Measurements from ENCODE around the gene SGTB. TPM values are rescaled to one million over a fixed set of nuclear protein-coding genes. Genes with fewer than 3 reads are reported as not detected.
"Not testable (repeated sequence)": the region's sequence is repeated elsewhere in the genome, so short reads cannot be mapped to it uniquely, and the experiment has no call there.

Gene SGTB
- polyA plus RNA-seq, 5 donors, result 5.0 to 9.8 (median 9.1) TPM

DNA sequence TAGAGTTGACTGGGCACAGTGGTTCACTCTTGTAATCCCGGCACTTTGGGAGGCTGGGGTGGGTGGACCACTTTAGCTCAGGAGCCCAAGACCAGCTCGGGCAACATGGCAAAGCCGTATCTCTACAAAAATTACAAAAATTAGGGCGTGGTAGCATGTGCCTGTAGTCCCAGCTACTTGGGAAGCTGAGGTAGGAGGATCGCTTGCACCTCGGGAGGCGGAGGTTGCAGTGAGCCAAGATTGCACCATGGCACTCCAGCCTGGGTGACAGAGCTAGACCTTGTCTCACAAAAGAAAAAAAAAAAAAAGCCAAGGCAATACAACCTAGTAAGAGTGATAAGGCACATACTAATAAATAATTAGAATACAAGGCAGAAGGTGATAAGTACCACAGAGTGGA is 15.9 kb upstream of the SGTB start:
- no peak for DNase-seq

DNA sequence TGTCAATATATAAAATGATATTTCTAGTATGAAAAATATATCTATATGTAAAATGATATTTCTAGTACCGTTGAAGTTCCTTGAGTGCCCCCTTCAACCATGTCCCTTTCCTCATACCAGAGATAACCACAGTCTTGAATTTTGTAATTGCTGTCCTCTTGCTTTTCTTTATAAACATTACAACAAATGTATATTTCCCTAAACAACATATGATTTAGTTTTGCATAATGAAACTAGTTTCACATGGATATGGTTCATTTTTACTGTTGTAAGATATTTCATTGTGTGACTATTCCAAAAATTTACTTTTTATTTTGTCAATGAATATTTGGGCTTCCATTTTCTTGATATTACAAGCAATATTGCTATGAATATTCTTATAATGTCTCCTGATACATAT is 14.1 kb upstream of the SGTB start:
- no peak for DNase-seq

DNA sequence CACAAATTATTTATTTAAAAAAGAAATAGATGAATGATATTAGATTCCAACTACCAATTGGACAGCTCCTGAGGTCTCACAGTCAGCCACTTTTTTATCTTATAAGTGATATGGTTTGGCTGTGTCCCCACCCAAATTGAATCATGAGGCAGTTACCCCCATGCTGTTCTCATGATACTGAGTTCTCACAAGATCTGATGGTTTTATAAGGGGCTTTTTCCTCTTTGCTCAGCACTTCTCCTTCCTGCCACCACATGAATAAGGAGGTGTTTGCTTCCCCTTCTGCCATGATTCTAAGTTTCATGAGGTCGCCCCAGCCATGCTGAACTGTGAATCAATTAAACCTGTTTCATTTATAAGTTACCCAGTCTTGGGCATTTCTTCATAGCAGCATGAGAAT is 13.0 kb upstream of the SGTB start:
- no peak for DNase-seq

DNA sequence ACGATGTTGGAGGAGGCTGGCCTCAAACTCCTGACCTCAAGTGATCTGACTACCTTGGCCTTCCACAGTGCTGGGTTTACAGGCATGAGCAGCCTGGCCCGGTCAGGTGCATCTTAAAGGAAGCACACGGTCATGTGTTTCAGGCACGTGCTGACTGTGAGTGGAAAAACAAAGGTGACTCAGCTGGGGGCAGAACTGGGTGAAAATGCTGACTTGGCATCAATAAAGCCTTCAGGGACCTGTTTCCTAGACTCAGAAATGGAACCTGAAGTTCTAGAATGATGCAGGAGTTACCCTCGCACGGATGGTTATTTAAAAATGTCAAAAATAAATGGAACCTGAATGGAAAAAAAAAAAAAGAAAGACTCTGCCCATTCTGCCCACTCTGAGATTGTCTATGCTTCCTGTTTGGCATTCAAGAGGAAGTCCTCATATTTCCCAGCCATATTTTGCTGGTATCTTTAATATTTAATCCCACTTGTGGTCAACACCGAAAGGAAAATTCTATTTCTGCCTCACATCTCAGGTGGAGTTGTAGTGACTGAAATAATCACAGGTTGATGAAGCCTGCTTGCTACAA is 12.4 kb upstream of the SGTB start:
- DNase-seq, result not testable (repeated sequence)

DNA sequence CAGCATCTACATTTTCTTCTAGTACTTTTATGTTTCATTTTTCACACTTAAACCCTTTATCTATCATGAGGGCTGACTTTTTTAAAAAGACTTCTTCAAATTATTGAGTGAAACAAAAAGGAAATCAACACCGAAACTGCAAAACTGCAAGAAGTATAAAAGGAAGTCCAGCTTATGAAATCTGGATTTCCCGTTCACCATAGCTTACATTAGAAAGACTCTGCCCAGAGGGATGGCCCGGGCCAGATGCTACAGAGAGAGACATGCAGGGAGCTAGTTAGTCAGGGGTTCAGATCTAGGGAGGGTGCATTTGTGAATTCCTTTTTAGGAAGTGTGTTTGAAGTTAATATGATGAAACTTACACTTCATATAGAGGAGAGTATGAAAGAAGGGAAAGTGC is 10.1 kb upstream of the SGTB start:
- not testable (repeated sequence) for DNase-seq

DNA sequence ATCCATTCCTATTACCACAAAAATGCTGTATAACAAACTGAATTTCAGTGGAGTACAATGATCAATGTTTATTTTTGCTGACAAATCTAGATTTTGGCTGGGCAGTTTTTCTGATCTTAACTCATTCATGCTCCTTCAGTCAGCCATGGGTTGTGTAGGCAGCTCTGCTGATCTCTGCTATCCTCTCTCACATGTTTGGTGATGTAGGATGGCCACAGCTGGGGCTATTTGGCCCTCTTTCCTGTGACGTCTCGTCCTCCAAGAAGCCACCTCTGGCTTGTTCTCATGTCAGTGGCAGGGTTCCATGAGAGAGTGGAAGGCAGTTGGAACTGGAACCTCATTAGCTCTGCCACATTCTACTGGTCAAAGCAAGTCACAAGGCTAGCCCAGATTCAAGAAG is 9.0 kb upstream of the SGTB start:
- DNase-seq, result no peak

DNA sequence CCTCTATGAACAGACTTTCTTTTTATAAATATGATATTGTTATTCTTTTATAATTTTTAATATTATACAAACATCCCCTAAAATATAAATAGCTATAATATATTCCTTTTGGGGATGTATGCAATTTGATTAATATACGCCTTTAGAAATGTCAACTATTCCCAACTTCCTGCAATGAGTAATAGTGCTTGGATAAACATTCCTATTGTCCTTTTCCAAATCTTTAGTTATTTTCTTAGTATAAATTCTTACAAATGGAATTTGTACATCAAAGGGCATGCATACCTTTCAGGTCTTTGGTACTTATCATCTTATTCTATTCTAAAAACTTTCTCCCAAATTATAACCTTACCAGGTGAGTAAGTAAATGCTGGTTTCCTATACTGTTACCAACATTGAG is 6.3 kb upstream of the SGTB start:
- DNase-seq, result no peak

DNA sequence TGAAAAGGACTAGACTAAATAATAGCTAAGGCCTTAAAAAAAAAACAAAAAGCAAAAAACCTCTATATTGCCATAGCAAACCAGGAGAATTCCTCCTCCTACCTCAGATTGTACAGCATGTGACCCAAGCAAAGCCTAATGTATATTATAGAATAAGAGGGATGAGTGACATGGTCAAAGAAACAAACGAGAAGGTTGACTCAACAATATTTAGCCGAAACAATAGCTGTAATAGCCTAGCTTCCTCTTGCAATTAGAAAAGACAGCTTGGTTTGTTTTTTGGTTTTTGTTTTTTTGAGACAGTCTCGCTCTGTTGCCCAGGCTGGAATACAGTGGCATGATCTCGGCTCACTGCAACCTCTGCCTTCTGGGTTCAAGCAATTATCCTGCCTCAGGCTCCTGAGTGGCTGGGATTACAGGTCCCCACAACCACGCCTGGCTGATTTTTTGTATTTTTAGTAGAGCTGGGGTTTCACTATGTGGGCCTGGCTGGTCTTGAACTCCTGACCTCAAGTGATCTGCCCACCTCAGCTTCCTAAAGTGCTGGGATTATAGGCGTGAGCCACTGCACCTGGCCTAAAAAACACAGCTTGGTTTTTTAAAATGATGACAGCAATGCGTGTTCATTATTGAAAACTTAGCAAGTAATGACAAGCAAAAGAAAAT is 5.7 kb upstream of the SGTB start:
- DNase-seq, result no peak

DNA sequence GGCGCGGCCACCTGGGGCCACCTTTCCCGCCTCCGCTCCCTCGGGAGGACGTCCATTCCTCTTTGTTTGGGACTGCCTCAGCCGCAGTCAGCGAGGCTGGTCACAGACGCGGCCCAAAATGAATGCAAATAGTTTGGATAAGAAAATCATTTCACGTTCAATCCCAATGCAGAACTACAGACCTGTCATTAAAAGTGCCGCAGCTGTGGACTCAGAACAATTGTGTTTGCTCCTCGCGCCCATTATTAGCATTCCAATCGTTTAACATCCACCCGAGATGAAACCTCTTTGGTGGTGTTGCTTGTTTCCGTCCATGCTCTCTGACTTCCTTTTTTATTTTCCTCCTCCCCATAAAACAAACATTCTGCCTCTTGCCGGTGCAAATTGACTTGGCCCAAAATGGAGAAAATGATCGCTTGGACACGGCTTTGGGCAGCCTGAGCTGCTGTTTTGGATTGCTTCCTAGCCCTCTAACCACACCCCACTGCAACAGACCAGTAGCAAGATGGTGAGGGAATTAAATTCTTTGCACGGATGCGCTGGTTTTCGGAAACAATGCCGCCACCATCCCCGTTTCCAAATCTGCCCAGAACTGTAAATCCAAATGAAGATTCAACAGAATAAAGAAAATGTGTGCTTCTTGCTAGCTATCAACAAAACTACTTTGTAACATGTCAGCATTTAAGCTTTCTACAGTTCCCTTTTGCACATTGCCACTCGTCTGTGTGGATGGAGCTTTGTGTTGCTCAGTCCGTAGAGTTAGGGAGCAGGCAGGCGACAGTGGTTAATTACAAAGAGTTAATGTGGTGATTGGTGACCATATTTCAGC is 880 bp upstream of the SGTB start:
- DNase-seq, result peak; percentile 38 to 55

DNA sequence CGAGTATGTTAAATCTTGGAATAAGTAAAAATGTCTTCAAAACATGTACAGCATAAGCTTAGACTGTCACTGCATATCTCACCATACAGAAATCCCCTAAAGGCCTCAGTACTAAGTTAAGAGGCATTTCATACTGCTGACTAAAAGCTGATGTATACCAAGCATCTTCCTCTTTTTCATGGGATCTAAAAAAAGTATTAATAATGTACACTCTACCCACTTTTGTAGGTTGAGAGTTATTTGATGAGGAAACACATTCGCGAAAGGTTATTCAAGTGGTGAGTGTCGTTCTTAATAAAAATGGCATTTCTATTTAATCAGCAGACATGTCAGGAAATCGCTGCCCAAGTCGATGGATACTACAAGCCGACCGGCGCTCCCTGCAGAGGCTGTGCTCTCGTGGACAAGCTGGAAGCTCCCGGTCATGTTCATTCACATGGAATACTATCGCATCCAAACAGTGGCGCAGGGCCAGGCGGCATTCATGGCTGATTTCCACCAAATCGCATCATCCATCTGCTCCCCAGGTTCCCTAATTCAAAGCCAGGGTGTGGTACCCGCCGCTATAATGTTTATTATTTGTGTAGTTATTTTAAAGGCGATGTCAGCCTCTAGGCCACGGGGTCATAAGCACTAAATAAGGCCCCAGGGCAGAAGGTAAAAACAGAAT is 724 bp downstream of the SGTB start:
- peak; percentile 44 to 63 for DNase-seq

DNA sequence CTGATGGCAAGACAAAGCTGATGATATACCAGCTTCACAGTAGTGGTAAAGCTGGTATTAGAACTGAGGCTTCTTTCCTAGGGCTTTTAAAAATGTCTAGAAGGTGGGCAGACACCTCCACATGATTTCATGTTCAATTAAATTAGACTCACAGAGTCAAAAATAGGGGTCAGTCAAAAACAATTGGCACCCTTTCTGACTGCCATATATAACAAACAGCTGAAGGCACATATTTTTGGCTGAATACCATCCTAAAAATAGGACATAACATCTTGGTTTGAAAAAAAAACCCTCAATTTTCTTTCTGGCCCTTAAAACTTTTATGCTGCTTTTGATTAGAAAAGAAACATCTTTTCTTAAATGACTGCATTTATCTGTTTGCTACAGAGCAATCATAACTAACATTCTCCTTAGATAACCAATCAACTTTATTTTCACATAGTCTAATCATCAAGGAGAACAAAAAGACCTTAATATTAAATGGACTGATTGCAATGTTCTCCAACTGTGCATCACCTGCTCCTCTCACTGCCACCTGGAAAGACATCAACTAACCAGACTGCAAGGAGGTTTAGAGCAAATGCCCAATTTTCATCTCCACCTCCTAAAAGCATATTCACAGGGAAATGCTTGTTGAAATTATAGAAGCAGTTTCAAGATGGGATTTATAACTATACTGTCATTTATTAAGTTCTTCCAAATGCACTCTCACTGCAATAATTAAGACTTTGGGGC is 3.2 kb downstream of the SGTB start:
- no peak for DNase-seq

DNA sequence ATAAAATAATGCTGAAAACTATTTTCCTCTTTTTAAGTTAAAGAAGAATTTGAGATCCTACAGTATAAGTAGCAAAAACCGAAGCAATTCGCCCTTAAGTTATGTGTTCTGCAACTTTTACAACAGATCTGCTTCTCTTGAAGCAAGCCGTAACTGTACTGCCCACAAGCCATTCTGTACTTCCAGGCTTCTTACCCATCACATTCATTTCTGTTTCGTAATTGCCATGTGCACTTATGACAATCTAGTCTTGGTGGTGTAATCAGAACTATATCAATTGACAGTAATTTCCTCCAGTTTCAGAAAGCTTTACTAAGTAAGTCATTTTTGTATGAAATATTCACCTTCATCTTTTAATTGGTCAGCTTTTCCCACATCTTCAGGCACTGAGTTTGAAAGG is 13.8 kb downstream of the SGTB start:
- DNase-seq, result no peak

DNA sequence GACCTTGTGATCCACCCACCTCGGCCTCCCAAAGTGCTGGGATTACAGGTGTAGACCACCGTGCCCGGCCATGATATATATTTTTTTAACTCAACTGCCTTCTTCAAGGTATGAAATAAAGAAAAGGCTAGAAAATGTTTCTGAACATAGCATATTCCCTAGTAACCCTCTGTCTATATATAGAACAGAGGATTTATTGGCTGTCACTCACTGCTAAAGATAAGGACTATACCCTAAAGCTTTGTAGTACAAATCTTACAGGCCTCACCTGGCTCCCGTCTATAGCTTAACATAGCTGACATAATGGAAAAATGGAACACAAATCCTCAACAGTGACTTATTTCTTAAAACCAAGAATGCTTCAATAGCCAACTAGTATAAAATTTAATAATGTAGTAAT is 14.2 kb downstream of the SGTB start:
- no peak for DNase-seq

DNA sequence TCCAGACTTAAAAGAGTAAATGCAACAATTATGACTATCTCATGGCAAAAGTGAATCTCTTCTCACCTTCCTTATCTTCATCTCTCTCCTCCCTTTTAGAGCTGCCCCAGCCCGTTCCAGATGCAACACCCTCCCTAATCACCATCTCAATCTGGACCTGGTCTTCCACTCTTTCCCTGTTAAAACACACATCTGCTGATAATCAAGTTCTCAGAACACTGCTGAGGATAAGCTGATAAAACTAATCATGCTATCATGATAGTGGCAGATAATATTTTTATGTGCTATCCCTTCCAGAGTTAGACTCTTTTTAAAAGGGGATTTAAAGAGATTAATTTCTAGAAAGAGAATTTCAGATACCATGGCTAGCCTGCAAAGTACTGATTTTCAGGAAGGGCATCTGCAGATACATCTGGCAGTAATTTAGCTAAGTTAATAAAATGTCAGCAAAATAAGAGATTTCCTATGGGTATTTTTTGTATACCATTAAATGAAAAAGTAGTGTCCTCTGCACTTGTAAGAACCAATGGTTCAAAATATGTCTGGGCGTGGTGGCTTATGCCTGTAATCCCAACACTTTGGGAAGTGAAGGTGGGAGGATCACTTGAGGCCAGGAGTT is 17.2 kb downstream of the SGTB start:
- no peak for DNase-seq

DNA sequence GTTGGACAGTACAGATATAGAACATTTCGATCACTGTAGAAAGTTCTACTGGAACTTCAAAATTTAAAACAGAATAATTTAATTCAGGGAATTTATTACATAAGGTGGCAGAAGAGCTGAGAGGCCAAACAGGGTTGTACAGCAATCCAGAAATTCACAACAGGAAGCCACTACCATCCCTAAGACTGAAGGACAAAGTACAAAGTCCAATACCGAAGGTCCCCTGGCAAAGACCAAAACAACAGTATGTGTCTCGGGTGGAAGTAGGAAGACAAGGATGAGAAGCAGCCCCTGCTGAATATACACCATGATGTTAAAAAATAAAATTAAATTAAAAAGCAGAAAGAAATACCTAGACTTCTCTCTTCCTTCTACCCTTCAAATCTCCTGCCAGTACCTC is 19.9 kb downstream of the SGTB start:
- no peak for DNase-seq

DNA sequence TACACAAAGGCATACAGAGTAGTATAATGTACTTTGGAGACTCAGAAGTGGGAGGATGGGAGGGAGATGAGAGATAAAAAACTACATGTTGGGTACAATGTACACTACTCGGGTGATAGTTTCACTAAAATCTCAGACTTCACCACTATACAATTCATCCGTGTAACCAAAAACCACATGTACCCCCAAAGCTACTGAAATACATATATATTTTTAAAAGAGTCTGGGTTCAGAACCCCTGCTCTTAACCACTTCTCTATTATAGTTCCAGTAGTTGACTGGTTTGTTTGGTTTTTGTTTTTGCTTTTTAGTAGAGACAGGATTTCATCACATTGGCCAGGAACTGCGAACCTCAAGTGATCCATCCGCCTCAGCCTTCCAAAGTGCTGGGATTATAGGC is 22.6 kb downstream of the SGTB start:
- no peak for DNase-seq

DNA sequence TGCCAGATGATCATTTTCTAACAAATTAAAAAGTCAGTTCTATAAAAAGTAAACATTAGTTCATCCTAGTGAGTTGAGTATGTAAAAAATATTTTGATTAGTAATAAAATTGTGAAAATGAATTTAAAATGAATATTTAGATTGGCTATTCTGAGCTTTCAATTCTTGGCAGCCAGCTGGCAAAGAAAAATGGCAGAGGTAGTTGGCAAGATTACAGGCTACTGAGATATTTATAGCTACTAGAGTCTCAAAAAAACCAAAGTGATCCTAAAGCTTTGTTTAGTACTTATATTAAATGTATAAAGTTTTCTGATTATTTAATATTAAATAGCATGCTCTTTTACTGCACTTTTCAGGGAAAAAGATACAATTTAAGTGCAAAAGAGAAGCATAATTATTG is 25.0 kb downstream of the SGTB start:
- no peak for DNase-seq

DNA sequence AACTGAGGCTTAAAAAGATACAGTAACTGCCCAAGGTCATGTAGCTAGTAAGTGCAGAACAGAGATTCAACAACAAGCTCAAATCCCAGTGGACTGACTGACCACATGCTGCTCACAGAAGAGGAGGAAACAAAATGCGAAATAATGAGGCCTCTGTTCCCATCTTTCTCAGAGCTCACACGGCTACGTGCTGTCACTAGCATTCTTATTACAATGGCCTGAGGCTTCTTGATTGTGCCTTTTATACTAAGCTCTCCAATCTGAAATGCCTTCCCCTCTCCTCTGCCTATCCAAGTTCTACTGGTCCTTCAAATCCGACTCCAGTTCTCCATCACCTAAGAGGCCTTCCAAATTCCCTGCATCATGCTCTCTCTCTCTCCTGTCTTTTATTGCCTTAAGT is 26.0 kb downstream of the SGTB start:
- no peak for DNase-seq

DNA sequence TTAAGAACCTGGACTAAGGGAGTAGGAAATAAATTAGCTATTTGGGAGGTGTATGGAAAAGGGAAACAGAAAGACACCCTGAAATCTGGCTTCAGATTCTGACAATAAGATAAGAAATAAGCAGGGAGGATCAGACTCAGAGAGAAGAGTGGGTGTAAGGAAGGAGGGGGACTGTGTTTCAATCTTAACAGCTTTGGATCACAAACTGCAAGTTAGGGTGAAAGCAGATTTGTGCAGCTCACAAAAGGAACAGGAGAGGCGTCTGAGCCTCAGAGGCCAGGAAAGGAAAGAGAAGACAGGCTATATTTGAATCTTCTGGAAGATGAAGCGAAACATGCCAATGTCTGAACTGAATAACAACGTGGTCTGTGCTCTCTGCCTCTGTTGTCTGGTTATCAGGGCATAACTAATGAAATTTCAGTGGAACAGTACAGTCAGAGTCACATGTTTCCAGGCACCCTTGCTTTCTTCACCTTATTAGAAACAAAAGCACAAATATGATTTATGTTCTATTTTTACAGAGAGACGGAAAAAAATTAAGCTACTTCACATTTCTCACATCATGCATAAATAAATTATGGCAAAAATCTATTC is 26.6 kb downstream of the SGTB start:
- DNase-seq, result no peak

DNA sequence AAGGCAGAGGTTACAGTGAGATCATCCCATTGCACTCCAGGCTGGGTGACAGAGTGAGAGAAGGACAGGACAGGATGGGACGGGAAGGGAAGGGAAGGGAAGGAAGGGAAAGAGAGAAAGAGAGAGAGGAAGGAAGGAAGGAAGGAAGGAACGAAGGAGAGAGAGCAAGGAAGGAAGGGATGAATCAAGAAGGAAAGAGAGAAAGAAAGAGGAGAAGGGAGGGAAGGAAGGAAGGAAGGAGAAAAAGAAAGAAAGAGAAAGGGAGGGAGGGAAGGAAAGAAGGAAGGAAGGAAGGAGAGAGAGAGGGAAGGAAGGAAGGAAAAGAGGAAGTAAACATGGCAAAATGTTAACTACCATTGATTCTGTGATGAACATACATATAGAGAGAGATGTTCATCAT is 28.8 kb downstream of the SGTB start:
- DNase-seq, result no peak

DNA sequence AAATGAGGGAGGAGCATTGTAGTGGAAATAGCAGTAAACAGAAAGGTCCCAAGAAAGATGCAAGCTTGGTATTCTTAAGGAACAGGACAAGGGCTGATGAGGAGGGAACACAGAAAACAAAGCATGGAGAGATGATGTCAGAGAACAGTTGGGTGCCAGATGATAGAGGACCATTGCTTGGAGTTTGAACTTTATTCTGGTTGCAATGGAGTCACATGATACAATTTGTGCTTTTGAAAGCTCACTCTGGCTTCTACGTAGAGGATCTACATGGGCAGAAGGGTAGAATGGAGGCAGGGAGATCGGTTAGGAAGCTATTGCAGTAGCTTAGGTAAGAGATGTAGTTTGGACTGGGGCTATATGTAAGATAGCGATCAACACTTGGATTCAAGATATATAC is 39.8 kb downstream of the SGTB start:
- no peak for DNase-seq

Measured in right lung (tissue), 5 donors.